Fibroblast of peridontal ligament (primary cell): ENCODE measurements around the gene TMCO5A.
"Not testable (repeated sequence)": the region's sequence is repeated elsewhere in the genome, so short reads cannot be mapped to it uniquely, and the experiment has no call there.

Source experiments
- DNase-seq: peaks from one replicate; pipeline ENCODE4 v3.0.0-alpha.2; 2010; ENCODE audit errors: extremely low read depth

TMCO5A gene

GRCh38 chr15:37934340-37934739, at the start of gene TMCO5A:
TMCO5A (plus strand) TSS chr15:37934640; CDS start chr15:37936324, 1,684 bp downstream.
- DNase-seq = no peak

DNA sequence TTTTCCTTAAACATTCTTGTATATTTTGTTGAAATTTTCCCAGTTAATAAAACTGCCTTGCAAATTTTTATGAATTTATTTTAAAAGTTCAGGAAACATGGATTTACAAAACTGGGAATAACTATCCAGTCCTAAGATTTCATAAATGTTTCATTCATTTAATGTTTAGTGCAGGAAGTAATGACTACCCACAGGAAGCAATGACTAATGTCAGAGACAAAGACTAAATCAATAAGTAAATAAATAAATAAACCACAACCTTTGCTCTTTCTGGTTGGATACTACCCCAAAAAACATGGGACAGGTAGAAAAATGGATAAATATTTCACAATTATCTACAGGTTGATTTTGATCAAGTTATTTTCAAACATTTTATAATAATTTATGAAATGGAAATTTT, 48.8 kb upstream of the TMCO5A start:
- DNase-seq = no peak

DNA sequence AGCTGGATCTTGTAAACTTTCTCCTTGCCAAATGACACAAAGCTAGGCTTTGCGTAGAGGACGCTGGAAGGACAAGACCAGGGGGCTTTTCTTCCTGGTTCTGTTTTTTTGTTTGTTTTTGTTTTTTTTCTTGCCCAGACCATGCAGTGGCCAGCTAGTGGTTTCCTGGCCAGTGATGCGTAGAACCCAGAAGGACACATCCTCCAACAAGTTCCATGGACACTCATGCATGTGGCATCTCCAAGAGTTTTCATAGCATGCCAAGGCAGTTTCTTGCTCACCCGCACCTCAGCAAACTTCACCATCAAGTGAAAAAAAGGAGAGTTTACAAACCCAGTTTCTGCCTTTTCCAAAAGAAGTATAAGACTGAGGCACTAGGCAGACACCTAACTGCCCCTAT, 46.1 kb upstream of the TMCO5A start:
- DNase-seq = no peak

DNA sequence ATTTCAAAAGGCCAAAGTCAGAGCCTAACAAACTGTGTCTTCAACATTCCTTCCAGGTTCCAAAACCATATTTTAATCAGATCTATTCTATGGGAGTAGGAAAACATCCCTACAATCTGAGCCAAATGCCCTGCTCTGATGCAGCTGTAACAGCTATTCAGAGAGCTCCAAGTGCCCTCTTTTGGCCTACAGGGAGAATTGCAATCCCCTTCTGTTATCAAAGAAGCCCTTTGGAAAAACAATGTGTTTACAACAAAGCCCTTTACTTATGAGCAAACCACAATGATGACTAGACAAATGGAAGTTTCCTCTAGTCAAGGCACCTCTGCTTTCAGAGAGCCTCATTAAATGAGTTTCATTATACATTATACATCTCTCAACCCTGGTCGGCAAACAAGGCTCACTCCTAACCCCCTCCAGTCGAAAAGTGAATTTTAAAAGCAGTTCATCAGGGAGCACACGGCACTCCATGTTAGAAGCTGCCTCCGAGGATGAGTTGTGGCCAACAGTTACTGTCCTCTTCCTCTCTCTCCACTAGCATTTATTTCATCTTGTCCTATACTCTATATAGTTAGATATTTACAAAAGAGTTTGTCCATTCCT, 42.6 kb upstream of the TMCO5A start:
- peak; percentile 64 for DNase-seq

DNA sequence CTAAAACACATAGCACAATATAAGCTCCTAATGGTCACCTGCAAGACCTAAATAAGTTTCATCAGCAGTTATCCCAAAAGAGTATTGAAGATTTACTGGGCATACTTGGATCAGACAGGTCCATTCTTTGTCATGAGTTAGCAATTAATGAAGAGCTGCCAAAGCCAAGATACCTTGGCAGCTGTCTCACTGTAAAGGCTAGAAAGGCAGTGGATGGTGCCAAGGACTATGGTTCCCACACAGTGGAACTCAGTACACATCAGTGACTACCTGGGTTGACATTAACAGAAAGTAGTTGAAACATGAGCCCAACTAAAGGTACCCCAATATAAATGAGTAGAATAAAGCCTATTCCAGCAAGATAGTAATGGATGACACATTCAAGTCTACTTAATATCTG, 41.1 kb upstream of the TMCO5A start:
- no peak for DNase-seq

GRCh38 chr15:37898362-37898761, 36.1 kb upstream of the TMCO5A start:
- DNase-seq = no peak

DNA sequence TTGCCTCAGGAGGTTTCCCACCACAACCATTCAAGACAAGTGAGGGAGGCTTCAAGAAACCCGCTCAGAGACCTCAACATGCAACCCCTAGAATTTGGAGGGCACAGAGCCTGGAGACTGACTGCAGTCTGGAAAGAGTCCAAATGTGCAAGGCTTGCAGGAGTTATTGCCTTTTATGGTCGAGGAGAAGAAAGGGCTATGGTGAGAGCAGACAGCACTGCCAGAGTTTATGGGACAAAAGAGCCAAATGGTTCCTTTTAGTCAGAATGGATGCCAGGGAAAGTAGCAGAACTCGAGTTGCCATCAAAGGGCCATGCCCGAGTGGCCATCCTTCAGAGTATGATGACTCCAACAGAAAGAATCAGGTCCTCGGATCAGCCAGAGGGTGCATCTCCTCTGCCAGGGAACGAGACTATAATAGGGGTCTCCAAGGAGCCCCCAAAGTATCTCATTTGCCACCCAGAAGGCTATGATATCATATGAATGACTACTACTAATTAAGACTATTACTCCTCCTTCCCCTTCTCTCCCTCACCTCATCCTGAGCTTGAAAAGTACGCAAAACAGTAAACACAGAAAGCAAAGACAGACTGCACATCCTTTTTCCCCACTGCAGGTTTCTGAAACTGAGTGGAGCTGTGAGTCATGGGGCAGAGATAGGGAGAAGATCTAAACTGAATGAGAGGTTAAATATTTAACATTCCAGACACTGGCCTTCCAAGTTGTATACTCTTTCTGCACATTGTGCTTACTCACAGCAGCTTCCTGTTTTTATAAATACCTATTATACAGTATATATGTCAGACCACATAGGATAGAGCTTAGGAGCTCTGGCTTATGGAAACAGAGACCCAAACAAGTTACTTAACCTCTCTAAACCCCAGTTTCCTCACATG, 33.9 kb upstream of the TMCO5A start:
- no peak for DNase-seq

- no peak for DNase-seq
Measured at GRCh38 chr15:37902126-37902525, 32.3 kb upstream of the TMCO5A start.

GRCh38 chr15:37903919-37904625, 30.4 kb upstream of the TMCO5A start:
- DNase-seq = no peak

DNA sequence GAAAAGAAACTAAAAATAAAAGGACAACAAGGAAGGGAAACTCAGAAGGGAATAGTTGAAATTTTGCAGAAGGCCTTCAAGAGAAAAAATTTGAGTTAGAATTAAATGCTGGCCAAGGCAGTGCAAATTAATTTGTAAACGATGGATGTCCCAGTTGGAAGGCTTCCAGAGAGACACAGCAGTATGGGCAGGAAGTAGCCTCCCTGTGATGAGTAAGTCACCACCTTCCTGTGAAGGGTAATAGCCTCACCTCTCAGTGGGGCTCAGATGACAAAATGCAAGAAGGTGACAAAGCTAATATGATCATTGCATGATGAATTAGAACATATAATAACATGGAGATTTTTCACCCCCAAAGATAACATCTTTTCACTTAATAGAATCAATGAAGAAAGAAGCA, 27.3 kb upstream of the TMCO5A start:
- DNase-seq = no peak

- peak; percentile 2 for DNase-seq
Measured at GRCh38 chr15:37921527-37922385, 12.7 kb upstream of the TMCO5A start.

DNA sequence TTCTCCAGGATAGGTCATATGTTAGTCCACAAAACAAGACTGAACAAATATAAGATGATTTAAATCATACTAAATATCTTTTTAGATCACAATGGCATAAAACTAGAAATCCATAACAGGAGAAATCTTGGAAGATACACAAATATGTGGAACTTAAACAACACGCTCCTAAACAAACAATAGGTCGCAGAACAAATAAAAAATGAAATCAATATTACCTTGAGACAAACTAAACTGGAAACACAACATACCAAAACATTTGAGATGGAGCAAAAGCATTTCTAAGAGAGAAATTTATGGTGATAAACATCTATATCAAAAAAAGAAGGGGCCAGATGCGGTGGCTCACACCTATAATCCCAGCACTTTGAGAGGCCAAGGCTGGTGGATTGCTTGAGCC, 8.3 kb upstream of the TMCO5A start:
- no peak for DNase-seq

DNA sequence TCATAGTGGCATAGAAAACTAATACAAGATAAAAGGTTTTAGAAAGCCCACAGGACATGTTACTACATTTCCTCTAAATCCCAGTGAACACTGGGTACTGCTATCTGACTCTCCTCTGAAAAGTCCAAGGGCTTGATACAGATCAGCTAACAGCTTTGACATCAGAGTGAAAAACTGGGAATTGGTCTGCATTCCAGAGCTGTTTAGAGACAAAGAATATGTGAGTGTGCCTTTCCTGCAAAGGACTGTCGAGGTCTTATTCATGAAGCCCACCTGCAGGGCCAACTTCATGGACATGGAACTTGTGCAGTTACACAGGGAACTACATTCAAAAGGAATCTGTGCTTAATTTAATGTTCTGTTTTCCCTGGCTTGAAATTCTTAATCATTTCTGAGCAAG, 5.2 kb upstream of the TMCO5A start:
- DNase-seq = peak; percentile 4

DNA sequence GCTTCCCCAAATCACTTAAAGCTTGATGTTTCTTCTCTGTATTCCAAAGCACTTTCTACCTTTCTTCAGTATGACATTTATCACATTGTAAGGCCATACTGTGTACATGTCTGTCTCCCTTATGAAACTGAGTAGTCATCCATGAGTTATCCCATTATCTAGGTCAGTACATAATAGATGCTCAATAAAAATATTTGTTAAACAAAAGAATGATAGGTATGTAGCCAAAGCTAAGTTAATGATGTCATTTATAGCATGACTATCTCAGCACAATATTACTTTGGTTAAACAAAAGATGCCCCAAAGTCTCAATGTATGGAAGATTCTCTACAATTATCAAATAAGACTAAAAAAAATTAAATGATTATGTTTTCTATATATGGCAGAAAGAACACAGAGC, 3.1 kb upstream of the TMCO5A start:
- peak; percentile 5 for DNase-seq

GRCh38 chr15:37931868-37932267, 2.6 kb upstream of the TMCO5A start:
- DNase-seq = peak; percentile 58

DNA sequence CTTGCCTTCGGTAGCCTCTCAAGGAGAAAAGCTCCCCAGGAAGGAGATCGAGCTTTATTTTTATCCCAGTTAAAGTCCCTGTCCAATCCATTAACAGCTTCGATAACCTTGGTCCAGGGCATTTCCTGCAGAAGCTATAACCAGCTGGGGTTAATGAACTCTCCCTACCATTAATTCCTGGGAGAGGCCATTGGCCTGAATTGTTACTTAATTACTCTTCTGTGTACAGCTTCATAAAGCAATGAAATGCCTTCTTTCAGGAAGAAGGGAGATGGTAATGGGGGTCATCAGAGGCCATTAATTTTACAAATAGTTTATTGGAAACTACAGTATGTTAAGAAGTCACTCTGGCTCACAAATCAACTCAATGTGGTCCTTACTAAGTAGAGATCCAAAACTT, 1.9 kb upstream of the TMCO5A start:
- DNase-seq = no peak

- DNase-seq = peak; percentile 94
Measured at GRCh38 chr15:37933666-37934065, 774 bp upstream of the TMCO5A start.

- no peak for DNase-seq
Measured at GRCh38 chr15:37940876-37941275, 6.4 kb downstream of the TMCO5A start.

- DNase-seq = no peak
Measured at GRCh38 chr15:37941779-37942178, 7.3 kb downstream of the TMCO5A start.

DNA sequence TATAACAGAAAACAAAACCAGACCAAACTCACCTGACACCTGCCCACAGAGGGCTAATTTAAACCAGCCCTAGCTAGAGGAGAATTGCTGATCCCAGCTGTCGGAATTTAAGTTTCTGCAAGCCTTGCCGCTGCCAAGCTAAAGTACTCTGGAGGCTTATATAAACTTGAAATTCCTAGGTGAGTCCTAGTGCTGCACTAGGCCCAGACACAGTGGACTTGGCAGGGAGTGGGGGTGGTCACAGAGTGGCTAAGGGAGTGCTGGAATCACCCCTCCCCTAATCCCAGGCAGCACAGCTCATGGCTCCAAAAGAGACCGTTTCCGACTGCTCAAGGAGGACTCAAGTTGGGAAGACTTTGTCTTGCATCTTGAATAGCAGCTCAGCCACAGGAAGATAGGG, 17.6 kb downstream of the TMCO5A start:
- DNase-seq = no peak

DNA sequence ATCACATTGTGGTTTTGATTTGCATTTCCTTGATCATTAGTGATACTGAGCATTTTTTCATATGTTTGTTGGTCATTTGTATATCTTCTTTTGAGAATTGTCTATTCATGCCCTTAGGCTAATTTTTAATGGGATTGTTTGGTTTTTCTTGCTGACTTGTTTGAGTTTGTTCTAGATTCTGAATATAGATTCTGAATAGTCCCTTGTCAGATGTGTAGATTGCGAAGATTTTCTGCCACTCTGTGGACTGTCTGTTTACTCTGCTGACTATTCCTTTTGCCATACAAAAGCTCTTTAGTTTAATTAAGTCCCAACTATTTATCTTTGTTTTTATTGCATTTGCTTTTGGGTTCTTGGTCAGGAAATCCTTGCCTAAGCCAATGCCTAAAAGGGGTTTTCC, 26.3 kb downstream of the TMCO5A start:
- not testable (repeated sequence) for DNase-seq

- DNase-seq = no peak
Measured at GRCh38 chr15:37967788-37968187, 33.3 kb downstream of the TMCO5A start.
